ENCODE data around the gene GRIN1.

Gene GRIN1

DNA sequence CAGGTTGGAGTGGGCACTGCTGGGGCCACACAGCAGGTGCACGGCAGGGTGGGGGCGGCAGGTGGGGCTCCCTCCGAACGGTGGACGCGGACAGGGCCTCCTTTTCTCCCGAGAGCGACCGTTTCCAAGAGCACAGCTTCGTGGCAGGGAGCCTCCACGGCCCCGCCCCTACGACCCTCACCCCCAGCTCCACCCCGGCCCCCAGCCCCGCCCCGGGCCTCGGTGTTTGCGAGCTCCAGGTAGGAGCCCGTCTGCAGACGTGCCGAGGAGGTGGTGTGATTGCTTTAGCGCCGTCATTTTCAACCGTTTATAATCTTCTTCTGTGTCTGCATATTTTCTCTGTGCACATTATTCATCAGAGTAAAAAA lies 8.8 kb downstream of the GRIN1 start:
- no peak overlapping the region for H3K4me3 ChIP-seq (ENCODE audit: control insufficient read depth, low read depth, low read length)
- DNase-seq (ENCODE audit: low read depth): no peak
- TF ChIP-seq, protein P1, sequence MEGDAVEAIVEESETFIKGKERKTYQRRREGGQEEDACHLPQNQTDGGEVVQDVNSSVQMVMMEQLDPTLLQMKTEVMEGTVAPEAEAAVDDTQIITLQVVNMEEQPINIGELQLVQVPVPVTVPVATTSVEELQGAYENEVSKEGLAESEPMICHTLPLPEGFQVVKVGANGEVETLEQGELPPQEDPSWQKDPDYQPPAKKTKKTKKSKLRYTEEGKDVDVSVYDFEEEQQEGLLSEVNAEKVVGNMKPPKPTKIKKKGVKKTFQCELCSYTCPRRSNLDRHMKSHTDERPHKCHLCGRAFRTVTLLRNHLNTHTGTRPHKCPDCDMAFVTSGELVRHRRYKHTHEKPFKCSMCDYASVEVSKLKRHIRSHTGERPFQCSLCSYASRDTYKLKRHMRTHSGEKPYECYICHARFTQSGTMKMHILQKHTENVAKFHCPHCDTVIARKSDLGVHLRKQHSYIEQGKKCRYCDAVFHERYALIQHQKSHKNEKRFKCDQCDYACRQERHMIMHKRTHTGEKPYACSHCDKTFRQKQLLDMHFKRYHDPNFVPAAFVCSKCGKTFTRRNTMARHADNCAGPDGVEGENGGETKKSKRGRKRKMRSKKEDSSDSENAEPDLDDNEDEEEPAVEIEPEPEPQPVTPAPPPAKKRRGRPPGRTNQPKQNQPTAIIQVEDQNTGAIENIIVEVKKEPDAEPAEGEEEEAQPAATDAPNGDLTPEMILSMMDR (conservative IDR thresholded peaks at IDR 0.05; ENCODE audit: control insufficient read depth, insufficient read depth, low read depth, low read length): no peak

DNA sequence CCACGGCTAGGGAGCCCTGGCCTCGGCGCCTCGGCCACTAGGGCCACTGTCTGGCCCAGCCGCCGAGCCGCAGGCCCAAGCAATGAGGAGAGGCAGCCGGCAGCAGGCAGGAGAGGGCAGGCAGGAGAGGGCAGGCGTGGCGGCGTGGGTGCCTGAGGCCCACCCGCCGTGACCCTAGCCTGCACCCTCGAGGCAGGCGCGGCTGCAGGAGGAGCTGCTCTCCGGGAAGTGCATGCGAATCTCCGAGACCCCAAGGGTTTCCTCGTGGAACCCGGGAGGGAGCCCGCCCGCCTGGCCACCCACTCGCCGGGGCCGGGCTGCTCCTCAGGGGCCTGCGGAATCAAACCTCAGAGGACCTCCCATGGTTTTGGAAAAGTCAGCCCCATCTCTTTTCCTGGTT lies 9.3 kb downstream of the GRIN1 start:
- TF ChIP-seq, protein P1 (conservative IDR thresholded peaks at IDR 0.05; ENCODE audit: control insufficient read depth, insufficient read depth, low read depth, low read length): no peak
- H3K4me3 ChIP-seq (ENCODE audit: control insufficient read depth, low read depth, low read length): no peak overlapping the region
- DNase-seq (ENCODE audit: low read depth): no peak

DNA sequence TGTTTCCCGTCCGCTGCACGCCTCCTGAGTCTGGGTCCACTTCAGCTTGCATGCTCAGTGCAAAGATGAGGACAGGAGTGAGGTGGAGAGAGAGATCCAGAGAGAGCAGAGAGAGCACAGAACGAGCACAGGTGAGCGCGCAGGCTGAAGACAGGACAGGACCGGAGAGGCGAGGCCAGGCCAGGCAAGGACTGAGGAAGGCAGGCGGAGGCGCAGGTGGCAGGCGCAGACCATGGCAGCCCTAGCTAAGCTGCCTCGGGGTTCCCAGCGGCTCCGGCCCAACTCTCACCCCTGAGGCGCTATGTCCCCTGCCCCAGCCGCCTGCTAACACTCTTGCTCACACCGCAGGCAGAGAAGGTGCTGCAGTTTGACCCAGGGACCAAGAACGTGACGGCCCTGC lies 9.7 kb downstream of the GRIN1 start:
- DNase-seq (ENCODE audit: low read depth): no peak
- TF ChIP-seq, protein P1 (conservative IDR thresholded peaks at IDR 0.05; ENCODE audit: control insufficient read depth, insufficient read depth, low read depth, low read length): no peak

DNA sequence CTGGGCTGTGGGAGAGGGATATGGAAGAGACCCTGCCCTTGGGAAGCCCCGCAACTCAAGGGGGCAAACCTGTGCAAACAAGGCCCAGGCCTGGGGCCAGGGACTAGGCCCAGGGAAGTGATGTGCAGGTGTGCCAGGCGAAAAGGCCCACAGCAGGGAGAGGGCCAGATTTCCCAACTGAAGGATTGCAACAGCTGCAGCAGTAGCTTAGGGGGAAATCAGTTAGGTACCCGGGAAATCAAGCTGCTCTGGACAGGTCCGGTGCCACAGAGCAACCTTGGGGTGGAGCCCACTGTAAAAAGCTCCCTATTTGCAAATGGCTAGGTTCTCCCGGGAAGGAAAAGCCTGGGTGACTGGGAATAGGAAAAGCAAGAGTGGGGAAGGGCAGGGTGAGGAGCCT lies 10.4 kb downstream of the GRIN1 start:
- TF ChIP-seq, protein P1 (conservative IDR thresholded peaks at IDR 0.05; ENCODE audit: control insufficient read depth, insufficient read depth, low read depth, low read length): no peak
- no peak overlapping the region for H3K4me3 ChIP-seq (ENCODE audit: control insufficient read depth, low read depth, low read length)
- DNase-seq (ENCODE audit: low read depth): no peak

More for the DNA sequence above, 9.7 kb downstream of the GRIN1 start:
- no peak overlapping the region for H3K4me3 ChIP-seq (ENCODE audit: control insufficient read depth, low read depth, low read length)

DNA sequence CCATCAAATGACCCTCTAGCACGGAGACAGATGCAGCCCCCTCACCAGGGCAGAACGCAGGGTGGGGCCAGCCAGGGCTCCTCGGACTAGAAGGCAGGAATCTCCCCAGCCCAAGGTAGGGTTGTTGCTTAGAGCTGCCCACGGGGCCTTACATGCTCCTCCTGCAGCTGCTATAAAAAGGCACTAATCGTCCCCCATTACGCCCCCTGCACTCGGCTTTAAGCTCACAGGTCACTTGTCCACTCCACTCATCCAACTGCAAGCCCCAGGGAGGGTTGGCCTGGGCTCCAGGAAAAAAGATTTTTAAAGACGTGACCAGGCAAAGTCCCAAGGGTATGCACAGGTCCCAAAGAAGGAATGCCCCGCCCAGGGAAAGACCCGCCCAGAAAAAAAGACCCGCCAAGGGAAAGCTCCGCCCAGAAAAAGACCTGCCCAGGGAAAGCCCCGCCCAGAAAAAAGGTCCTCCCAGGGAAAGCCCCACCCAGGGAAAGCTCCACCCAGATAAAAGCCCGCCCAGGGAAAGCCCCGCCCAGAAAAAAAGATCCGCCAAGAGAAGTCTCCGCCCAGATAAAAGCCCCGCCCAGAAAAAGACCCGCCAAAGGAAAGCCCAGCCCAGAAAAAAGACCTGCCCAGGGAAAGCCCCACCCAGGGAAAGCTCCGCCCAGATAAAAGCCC lies 11.1 kb downstream of the GRIN1 start:
- TF ChIP-seq, protein P1 (conservative IDR thresholded peaks at IDR 0.05; ENCODE audit: control insufficient read depth, insufficient read depth, low read depth, low read length): no peak
- DNase-seq (ENCODE audit: low read depth): peak; percentile 28
- no peak overlapping the region for H3K4me3 ChIP-seq (ENCODE audit: control insufficient read depth, low read depth, low read length)

DNA sequence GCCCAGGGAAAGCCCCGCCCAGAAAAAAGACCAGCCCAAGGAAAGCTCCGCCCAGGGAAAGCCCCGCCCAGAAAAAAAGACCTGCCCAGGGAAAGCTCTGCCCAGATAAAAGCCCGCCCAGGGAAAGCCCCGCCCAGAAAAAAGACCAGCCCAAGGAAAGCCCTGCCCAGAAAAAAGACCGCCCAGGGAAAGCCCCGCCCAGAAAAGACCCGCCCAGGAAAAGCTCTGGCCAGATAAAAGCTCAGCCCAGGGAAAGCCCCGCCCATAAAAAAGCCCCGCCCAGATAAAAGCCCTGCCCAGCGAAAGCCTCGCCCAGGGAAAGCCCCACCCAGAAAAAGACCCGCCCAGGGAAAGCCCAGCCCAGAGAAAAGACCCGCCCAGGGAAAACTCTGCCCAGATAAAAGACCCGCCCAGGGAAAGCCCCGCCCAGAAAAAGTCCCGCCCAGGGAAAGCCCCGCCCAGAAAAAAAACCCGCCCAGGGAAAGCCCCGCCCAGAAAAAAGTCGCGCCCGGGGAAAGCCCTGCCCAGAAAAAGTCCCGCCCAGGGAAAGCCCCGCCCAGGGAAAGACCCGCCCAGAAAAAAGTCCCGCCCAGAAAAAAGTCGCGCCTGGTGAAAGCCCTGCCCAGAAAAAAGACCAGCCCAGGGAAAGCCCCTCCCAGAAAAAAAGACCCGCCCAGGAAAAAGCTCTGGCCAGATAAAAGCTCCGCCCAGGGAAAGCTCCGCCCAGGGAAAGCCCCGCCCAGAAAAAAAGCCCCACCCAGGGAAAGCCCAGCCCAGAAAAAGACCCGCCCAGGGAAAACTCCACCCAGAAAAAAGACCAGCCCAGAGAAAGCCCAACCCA lies 11.9 kb downstream of the GRIN1 start:
- TF ChIP-seq, protein P1 (conservative IDR thresholded peaks at IDR 0.05; ENCODE audit: control insufficient read depth, insufficient read depth, low read depth, low read length): no peak
- DNase-seq (ENCODE audit: low read depth): peak; percentile 57

More for the DNA sequence above, 11.9 kb downstream of the GRIN1 start:
- H3K4me3 ChIP-seq (ENCODE audit: control insufficient read depth, low read depth, low read length): no peak overlapping the region

All from fibroblast of mammary gland (primary cell).